HL-60 (cell line): Measurements from ENCODE around the gene ZNF423.

Experiments used
- CTCF ChIP-seq: IDR thresholded peaks from one replicate; pipeline ENCODE4 v1.5.1; 2011; ENCODE audit warnings: low read length, control low read depth, inconsistent platforms; ENCODE audit not compliant: insufficient read depth
- POLR2AphosphoS5 ChIP-seq: IDR thresholded peaks from 2 replicates; pipeline ENCODE4 v1.6.1; 2012; ENCODE audit warnings: low read depth

- TF ChIP-seq CTCF (no peak), POLR2AphosphoS5 (no peak)
Measured at GRCh38 chr16:49688036-49688697, 167.7 kb downstream of the ZNF423 start.
